Liver (tissue), 9 donors: ENCODE measurements around the gene LRRN2. TPM values are rescaled to one million over a fixed set of nuclear protein-coding genes. Genes with fewer than 3 reads are reported as not detected.
"Not testable (repeated sequence)": the region's sequence is repeated elsewhere in the genome, so short reads cannot be mapped to it uniquely, and the experiment has no call there.

Experiments used
- DNase-seq: peaks from one replicate; pipeline ENCODE4 v3.0.0-alpha.2; 2017; ENCODE audit warnings: low spot score
- H3K27ac ChIP-seq, 2 donors: one replicate each; pipeline ENCODE4 v1.7.0; 2013; ENCODE audit warnings: inconsistent platforms in 2 of 2, low read length in 2 of 2, control low read depth in 1 of 2, low read depth in 1 of 2, mild to moderate bottlenecking in 1 of 2
- H3K27me3 ChIP-seq, 4 donors: one replicate each; pipeline versions ENCODE4 v1.6.1 to v1.7.0; 2013; ENCODE audit warnings: low read length in 3 of 4, inconsistent platforms in 1 of 4, mild to moderate bottlenecking in 1 of 4, moderate library complexity in 1 of 4; ENCODE audit not compliant: control insufficient read depth in 4 of 4, insufficient read depth in 4 of 4
- H3K36me3 ChIP-seq, 4 donors: one replicate each; pipeline versions ENCODE4 v1.6.1 to v1.7.0; 2013; ENCODE audit warnings: low read length in 3 of 4, mild to moderate bottlenecking in 3 of 4, low read depth in 1 of 4, moderate library complexity in 1 of 4; ENCODE audit not compliant: control insufficient read depth in 4 of 4, insufficient read depth in 3 of 4
- H3K4me1 ChIP-seq, 4 donors: one replicate each; pipeline versions ENCODE4 v1.6.1 to v1.7.0; 2013; ENCODE audit warnings: low read length in 3 of 4, mild to moderate bottlenecking in 3 of 4, moderate library complexity in 1 of 4; ENCODE audit not compliant: control insufficient read depth in 4 of 4, insufficient read depth in 4 of 4
- H3K4me3 ChIP-seq, 3 donors: one replicate each; pipeline versions ENCODE4 v1.6.1 to v1.7.0; 2013; ENCODE audit warnings: low read length in 3 of 3, control low read depth in 1 of 3, low read depth in 1 of 3, mild to moderate bottlenecking in 1 of 3
- H3K9ac ChIP-seq, 2 donors: one replicate each; pipeline ENCODE4 v1.7.0; 2013; ENCODE audit warnings: low read length in 2 of 2, mild to moderate bottlenecking in 2 of 2, moderate library complexity in 2 of 2, control low read depth in 1 of 2, low read depth in 1 of 2
- H3K9me3 ChIP-seq, 4 donors: one replicate each; pipeline versions ENCODE4 v1.6.1 to v1.7.0; 2013; ENCODE audit warnings: low read length in 3 of 4; ENCODE audit not compliant: control insufficient read depth in 4 of 4
- ATF3 ChIP-seq: IDR thresholded peaks from 2 replicates; pipeline ENCODE4 v1.6.1; 2016; ENCODE audit warnings: antibody characterized with exemption
- CTCF ChIP-seq: fragments of 150-350 bp; IDR thresholded peaks from 2 replicates; pipeline ENCODE4 v1.5.1; 2017; ENCODE audit warnings: improper control_type of control experiment, low read depth, low read length; ENCODE audit not compliant: missing input control
- EGR1 ChIP-seq, 2 donors: IDR thresholded peaks; 2 replicates each; pipeline ENCODE4 v1.6.1; 2016 to 2018; ENCODE audit warnings: antibody characterized with exemption in 2 of 2, low read depth in 2 of 2
- FOXA1 ChIP-seq: IDR thresholded peaks from 2 replicates; pipeline ENCODE4 v1.6.1; 2016; ENCODE audit warnings: antibody characterized with exemption
- FOXA2 ChIP-seq: IDR thresholded peaks from 2 replicates; pipeline ENCODE4 v1.6.1; 2016; ENCODE audit warnings: antibody characterized with exemption
- GABPA ChIP-seq, 2 donors: IDR thresholded peaks in 1 of 2; conservative IDR thresholded peaks in 1 of 2; 2 replicates each; pipeline ENCODE4 v1.6.1; 2016; ENCODE audit warnings: antibody characterized with exemption in 2 of 2, mild to moderate bottlenecking in 1 of 2, moderate library complexity in 1 of 2
- HNF4A ChIP-seq, 2 donors: conservative IDR thresholded peaks; 2 replicates each; pipeline ENCODE4 v1.6.1; 2016; ENCODE audit warnings: antibody characterized with exemption in 2 of 2, mild to moderate bottlenecking in 2 of 2
- HNF4G ChIP-seq: IDR thresholded peaks from 2 replicates; pipeline ENCODE4 v1.6.1; 2016; ENCODE audit warnings: antibody characterized with exemption
- JUND ChIP-seq, 2 donors: IDR thresholded peaks; 2 replicates each; pipeline ENCODE4 v1.6.1; 2016; ENCODE audit warnings: antibody characterized with exemption in 2 of 2
- MAX ChIP-seq: IDR thresholded peaks from 2 replicates; pipeline ENCODE4 v1.6.1; 2016; ENCODE audit warnings: antibody characterized with exemption
- NR2F2 ChIP-seq: IDR thresholded peaks from 2 replicates; pipeline ENCODE4 v1.6.1; 2016; ENCODE audit warnings: antibody characterized with exemption
- RAD21 ChIP-seq, 2 donors: IDR thresholded peaks; 2 replicates each; pipeline ENCODE4 v1.6.1; 2016; ENCODE audit warnings: antibody characterized with exemption in 2 of 2, mild to moderate bottlenecking in 2 of 2
- REST ChIP-seq: IDR thresholded peaks from 2 replicates; pipeline ENCODE4 v1.6.1; 2016; ENCODE audit warnings: antibody characterized with exemption, mild to moderate bottlenecking
- RXRA ChIP-seq, 2 donors: IDR thresholded peaks; 2 replicates each; pipeline ENCODE4 v1.6.1; 2017 to 2018; ENCODE audit warnings: antibody characterized with exemption in 2 of 2, mild to moderate bottlenecking in 1 of 2
- SP1 ChIP-seq: IDR thresholded peaks from 2 replicates; pipeline ENCODE4 v1.6.1; 2018; ENCODE audit warnings: antibody characterized with exemption, mild to moderate bottlenecking
- TAF1 ChIP-seq: conservative IDR thresholded peaks from 2 replicates; pipeline ENCODE4 v1.6.1; 2016; ENCODE audit warnings: antibody characterized with exemption, mild to moderate bottlenecking
- YY1 ChIP-seq: IDR thresholded peaks from 2 replicates; pipeline ENCODE4 v1.6.1; 2016; ENCODE audit warnings: antibody characterized with exemption, mild to moderate bottlenecking
- ZBTB33 ChIP-seq: IDR thresholded peaks from 2 replicates; pipeline ENCODE4 v1.6.1; 2016; ENCODE audit warnings: antibody characterized with exemption
- WGBS: extraction: QIAGEN DNeasy Blood & Tissue Kit; methylation state at CpG from one replicate; pipeline ENCODE4 v1.1.7; 2013; 5-methylcytosine and 5-hydroxymethylcytosine counted together
- polyA plus RNA-seq, 2 donors: library from polyadenylated mRNA; stranded (reverse) in 1 of 2; unstranded in 1 of 2; fragments of 200-250 nt in 1 of 2; fragments of >200 nt in 1 of 2; fragmentation: Nextera tagmentation in 1 of 2; extraction: Ambion mirVana in 1 of 2; gene quantifications; one replicate each; pipeline versions ENCODE4 v1.2.1 to v1.2.3, GENCODE V29; 2013 to 2015
- total RNA-seq, 2 donors: library from RNA; depleted of rRNA; stranded (reverse); fragments of >200 nt; gene quantifications; one replicate each; pipeline ENCODE4 v1.2.3, GENCODE V29; 2014
- donor health status: healthy.
- donor health status: healthy.
- donor health status: healthy.
- donor health status: healthy.
- donor health status: healthy.

The LRRN2 gene
- total and polyA plus RNA-seq, 4 donors: 0.13 to 2.8 (median 0.28) TPM

GRCh38 chr1:204630132-204630905 lies 55.2 kb downstream of the LRRN2 start:
- H3K4me3 ChIP-seq: no peak overlapping the region
- WGBS: 58% methylated on average over 19 of the region's 19 CpGs
- TF ChIP-seq YY1 (no peak), FOXA2 (no peak), ZBTB33 (no peak), JUND (IDR thresholded peaks at IDR 0.05) (no peak), ATF3 (no peak), TAF1 (no peak), HNF4G (no peak), FOXA1 (no peak), HNF4A (conservative IDR thresholded peaks at IDR 0.05) (no peak), REST (no peak), GABPA (IDR thresholded peaks at IDR 0.05 in 1 of 2, conservative IDR thresholded peaks at IDR 0.05 in 1 of 2) (no peak), EGR1 (IDR thresholded peaks at IDR 0.05; ENCODE audit: low read depth in 2 of 2) (no peak), RAD21 (IDR thresholded peaks at IDR 0.05) (no peak), RXRA (IDR thresholded peaks at IDR 0.05) (no peak), MAX (no peak), SP1 (no peak), CTCF (no peak), NR2F2 (no peak)
- H3K36me3 ChIP-seq: no peaks in the 10 kb centered on the region
- H3K27me3 ChIP-seq: peaks cover 0 to 2% (median 0%) of the 10 kb centered on the region in 4 donors
- no peak for DNase-seq
- no peak overlapping the region for H3K27ac ChIP-seq
- no peak overlapping the region for H3K9ac ChIP-seq
- no peaks in the 10 kb centered on the region for H3K9me3 ChIP-seq
- H3K4me1 ChIP-seq: no peaks in the 10 kb centered on the region

GRCh38 chr1:204629459-204629858 lies 56.1 kb downstream of the LRRN2 start:
- H3K4me1 ChIP-seq, H3K27ac ChIP-seq, H3K27me3 ChIP-seq, H3K36me3 ChIP-seq, H3K9me3 ChIP-seq, DNase-seq, H3K4me3 ChIP-seq, H3K9ac ChIP-seq: not testable (repeated sequence)
- WGBS: 93% methylated on average over 6 of the region's 6 CpGs
